ENCODE data around the gene PTPN23. TPM values are rescaled to one million over a fixed set of nuclear protein-coding genes. Genes with fewer than 3 reads are reported as not detected.

Gene PTPN23
- polyA plus RNA-seq, 3 donors: 1.2 to 13.7 (median 1.3) TPM

DNA sequence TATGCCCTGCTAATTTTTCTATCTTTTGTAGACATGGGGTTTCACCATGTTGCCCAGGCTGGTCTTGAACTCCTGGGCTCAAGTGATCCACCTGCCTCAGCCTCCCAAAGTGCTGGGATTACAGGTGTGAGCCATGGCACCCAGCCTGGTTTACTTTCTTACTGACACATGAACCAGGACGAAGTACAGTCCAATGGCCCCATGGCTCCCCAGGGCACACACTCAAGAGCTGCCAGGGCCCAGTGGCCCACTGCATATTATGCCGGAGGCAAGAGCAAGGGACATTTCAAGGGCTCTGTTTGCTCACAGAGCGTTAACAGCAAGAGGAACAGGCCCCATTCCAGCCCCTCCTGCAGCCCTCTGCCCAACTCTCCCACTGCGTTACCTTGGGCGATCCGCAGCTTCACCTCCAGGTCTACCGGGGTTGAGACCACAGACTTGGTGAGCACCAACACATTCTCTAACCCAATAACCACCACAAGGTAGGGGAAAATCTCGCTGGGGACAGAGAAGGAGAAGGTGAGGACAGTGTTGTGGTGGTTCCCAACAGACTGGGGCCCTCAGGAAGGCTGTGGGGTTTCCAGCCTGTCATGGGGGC is 42.8 kb downstream of the PTPN23 start:
- Histone ChIP-seq H3K27me3 (ENCODE audit: control insufficient read depth in 2 of 2, insufficient read depth in 2 of 2, low read length in 2 of 2) (no peaks in the 10 kb centered on the region), H3K9me3 (replicated peaks in 1 of 2; ENCODE audit: control insufficient read depth in 1 of 2, insufficient read depth in 1 of 2, low read length in 2 of 2) (no peaks in the 10 kb centered on the region), H3K36me3 (replicated peaks in 1 of 2; ENCODE audit: control insufficient read depth in 1 of 2, insufficient read depth in 2 of 2, low read length in 2 of 2) (peaks cover 59 to 72% of the 10 kb centered on the region in 2 donors), H4K20me1 (ENCODE audit: insufficient read depth, low read length) (peaks cover 6% of the 10 kb centered on the region), H3K79me2 (ENCODE audit: insufficient read depth, low read length) (no peaks in the 10 kb centered on the region), H3K9ac (ENCODE audit: insufficient read depth, low read length, poor library complexity, severe bottlenecking) (no peak overlapping the region), H2AFZ (ENCODE audit: insufficient read depth, low read depth, low read length, poor library complexity, severe bottlenecking) (no peak overlapping the region), H3K4me1 (ENCODE audit: control insufficient read depth in 1 of 2, insufficient read depth in 2 of 2, low read length in 2 of 2) (peaks cover 9 to 15% of the 10 kb centered on the region in 2 donors), H3K4me2 (replicated peaks; ENCODE audit: extremely low read depth, low read length, poor library complexity, severe bottlenecking) (no peak overlapping the region), H3K4me3 (replicated peaks in 1 of 3; ENCODE audit: low read depth in 2 of 3, low read length in 3 of 3) (no peak overlapping the region), H3K27ac (ENCODE audit: low read depth in 1 of 2, low read length in 2 of 2) (no peak overlapping the region)
- DNase-seq: no peak
- H3K4me3 Mint-ChIP-seq: no peak overlapping the region
- peak overlapping the region in 2 of 7 donors; percentile 50 to 66 for H3K27ac Mint-ChIP-seq
- peaks cover 0 to 1% (median 0%) of the 10 kb centered on the region in 7 donors for H3K9me3 Mint-ChIP-seq
- peaks cover 40 to 75% of the 10 kb centered on the region in 2 donors for H3K36me3 Mint-ChIP-seq
- intact Hi-C loops (cut with micrococcal nuclease): loop anchor here in 1 of 2 donors (5.0 kb wide), 1 partner anchor 89 kb away; the partner anchor contains the start of gene ELP6
- 91% methylated on average over 3 of the region's 8 CpGs for WGBS (ENCODE audit: insufficient coverage)
- H3K4me1 Mint-ChIP-seq: peaks cover 12% of the 10 kb centered on the region
- H3K27me3 Mint-ChIP-seq (ENCODE audit: low read depth in 3 of 3): peaks cover 0 to 1% (median 0%) of the 10 kb centered on the region in 3 donors
- TF ChIP-seq, protein P1, sequence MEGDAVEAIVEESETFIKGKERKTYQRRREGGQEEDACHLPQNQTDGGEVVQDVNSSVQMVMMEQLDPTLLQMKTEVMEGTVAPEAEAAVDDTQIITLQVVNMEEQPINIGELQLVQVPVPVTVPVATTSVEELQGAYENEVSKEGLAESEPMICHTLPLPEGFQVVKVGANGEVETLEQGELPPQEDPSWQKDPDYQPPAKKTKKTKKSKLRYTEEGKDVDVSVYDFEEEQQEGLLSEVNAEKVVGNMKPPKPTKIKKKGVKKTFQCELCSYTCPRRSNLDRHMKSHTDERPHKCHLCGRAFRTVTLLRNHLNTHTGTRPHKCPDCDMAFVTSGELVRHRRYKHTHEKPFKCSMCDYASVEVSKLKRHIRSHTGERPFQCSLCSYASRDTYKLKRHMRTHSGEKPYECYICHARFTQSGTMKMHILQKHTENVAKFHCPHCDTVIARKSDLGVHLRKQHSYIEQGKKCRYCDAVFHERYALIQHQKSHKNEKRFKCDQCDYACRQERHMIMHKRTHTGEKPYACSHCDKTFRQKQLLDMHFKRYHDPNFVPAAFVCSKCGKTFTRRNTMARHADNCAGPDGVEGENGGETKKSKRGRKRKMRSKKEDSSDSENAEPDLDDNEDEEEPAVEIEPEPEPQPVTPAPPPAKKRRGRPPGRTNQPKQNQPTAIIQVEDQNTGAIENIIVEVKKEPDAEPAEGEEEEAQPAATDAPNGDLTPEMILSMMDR (IDR thresholded peaks at IDR 0.05): no peak

DNA sequence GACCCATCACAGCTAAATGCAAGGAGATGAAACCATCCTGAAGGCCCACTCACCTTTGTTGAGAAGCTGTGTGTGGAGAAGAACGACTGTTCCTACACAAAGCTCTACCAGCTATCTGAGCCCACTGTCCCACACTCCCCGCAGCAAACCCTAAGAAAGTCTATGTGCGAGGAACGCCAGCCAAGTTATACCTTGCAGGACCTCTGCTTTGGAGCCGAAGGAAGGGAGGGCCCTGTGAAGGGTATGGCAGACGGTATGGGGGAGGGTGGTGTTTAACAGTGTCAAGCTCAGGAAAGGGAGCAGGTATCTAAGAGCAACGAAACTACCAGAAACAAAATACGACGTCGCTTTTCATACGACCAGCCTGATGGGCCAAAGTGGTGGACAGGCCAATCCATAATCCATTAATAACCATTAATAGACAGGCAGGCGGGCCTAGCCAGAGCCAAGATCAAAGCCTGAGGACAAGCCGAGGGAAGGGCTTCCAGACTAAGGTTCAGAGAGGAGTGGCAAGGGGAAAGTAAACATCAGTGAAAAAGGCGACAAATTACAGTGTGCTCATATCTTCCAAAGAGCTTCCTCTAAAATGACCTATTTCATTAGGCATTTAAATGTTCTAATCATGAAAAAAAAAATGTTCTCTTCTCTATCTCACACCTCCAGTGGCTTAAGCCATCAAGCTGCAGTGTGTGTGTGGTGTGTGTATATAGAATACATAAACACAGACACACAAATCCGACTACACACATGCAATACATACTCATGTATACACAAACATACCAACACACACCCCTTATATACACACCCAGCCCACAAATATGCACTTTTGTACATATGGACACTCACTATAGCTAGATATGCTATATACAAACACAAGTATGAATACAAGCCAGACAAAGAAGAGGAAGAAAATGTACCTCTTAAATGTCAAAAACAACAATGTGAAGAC is 43.9 kb downstream of the PTPN23 start:
- no peaks in the 10 kb centered on the region for H3K27me3 Mint-ChIP-seq (ENCODE audit: low read depth in 3 of 3)
- peaks cover 9 to 15% of the 10 kb centered on the region in 2 donors for H3K4me1 ChIP-seq (ENCODE audit: control insufficient read depth in 1 of 2, insufficient read depth in 2 of 2, low read length in 2 of 2)
- TF ChIP-seq, protein P1 (IDR thresholded peaks at IDR 0.05): no peak
- DNase-seq: no peak
- H3K4me1 Mint-ChIP-seq: peaks cover 12% of the 10 kb centered on the region
- H3K27ac ChIP-seq (ENCODE audit: low read depth in 1 of 2, low read length in 2 of 2): no peak overlapping the region
- H3K4me3 Mint-ChIP-seq: no peak overlapping the region
- no peak overlapping the region for H3K4me3 ChIP-seq (replicated peaks in 1 of 3; ENCODE audit: low read depth in 2 of 3, low read length in 3 of 3)
- peaks cover 6% of the 10 kb centered on the region for H4K20me1 ChIP-seq (ENCODE audit: insufficient read depth, low read length)
- H3K27ac Mint-ChIP-seq: peak overlapping the region in 1 of 7 donors; percentile 68
- peaks cover 39 to 71% of the 10 kb centered on the region in 2 donors for H3K36me3 Mint-ChIP-seq
- H3K9me3 Mint-ChIP-seq: no peaks in the 10 kb centered on the region
- no peaks in the 10 kb centered on the region for H3K9me3 ChIP-seq (replicated peaks in 1 of 2; ENCODE audit: control insufficient read depth in 1 of 2, insufficient read depth in 1 of 2, low read length in 2 of 2)
- H3K4me2 ChIP-seq (replicated peaks; ENCODE audit: extremely low read depth, low read length, poor library complexity, severe bottlenecking): no peak overlapping the region
- intact Hi-C loops (cut with micrococcal nuclease): loop anchor here in 1 of 2 donors (5.0 kb wide), 1 partner anchor 88 kb away; the partner anchor contains the start of gene ELP6
- no CpG with 5 or more reads among the region's 15 CpGs for WGBS (ENCODE audit: insufficient coverage)
- no peak overlapping the region for H2AFZ ChIP-seq (ENCODE audit: insufficient read depth, low read depth, low read length, poor library complexity, severe bottlenecking)
- no peaks in the 10 kb centered on the region for H3K79me2 ChIP-seq (ENCODE audit: insufficient read depth, low read length)
- H3K36me3 ChIP-seq (replicated peaks in 1 of 2; ENCODE audit: control insufficient read depth in 1 of 2, insufficient read depth in 2 of 2, low read length in 2 of 2): peaks cover 49 to 70% of the 10 kb centered on the region in 2 donors
- no peak overlapping the region for H3K9ac ChIP-seq (ENCODE audit: insufficient read depth, low read length, poor library complexity, severe bottlenecking)
- H3K27me3 ChIP-seq (ENCODE audit: control insufficient read depth in 2 of 2, insufficient read depth in 2 of 2, low read length in 2 of 2): no peaks in the 10 kb centered on the region
